ENCODE measurements around the gene TUBA1A.
"Not testable (repeated sequence)": the region's sequence is repeated elsewhere in the genome, so short reads cannot be mapped to it uniquely, and the experiment has no call there.

Gene TUBA1A

DNA sequence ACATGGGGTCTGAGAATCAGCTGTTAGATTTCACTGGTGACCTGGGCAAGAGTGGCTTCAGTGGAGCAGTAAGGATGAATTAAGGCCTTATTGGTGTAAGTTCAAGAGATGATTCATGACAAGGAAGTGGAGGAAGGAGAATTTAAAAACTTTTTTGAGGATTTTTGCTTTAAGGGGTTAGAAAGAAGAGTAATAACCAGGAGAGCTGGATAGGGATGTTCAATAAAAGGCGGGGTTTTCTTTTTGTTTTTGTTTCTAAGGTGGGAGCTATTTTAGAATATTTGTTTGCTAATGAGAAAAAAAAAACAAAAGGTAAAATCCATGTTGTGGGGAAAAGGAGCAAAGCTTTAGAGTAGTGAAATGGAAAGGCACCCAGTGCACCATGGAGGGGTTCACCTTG, 42.5 kb downstream of the TUBA1A start:
- DNase-seq: no peak

DNA sequence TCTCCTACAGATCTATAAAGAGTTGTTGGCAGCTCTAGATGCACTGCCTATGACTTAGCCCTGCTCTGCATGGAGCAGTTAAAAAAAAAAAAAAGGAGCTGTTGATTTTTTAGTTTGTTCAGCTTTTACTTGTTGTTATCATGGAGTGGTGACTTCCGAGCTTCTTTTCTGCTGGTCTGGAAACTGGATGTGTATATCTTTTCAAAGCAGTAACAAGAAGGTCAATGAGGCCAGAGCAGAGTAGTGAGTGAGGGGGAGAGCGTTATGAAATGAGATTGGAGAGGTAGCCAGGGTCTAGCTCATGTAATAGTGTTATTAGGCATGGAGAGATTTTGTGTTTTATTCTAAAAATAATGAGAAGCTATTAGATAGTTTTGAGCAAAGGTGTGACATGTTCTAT, 44.5 kb downstream of the TUBA1A start:
- DNase-seq: no peak

DNA sequence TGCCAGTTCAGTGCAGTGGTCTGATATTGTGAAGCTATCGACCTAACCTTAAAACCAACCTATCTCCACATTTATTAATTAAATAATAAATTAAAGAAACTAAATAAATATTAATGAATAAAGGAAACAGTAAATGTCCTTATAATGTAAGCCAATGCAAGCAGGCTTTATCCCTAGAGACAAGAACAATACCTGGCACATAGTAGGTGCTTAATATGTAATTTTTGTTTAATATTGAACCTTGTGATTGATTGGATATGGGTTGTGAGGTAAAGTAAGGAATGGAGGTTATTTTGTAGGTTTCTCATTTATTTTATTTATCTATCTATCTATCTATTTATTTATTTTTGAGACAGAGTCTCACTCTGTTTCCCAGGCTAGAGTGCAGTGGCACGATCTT, 49.9 kb downstream of the TUBA1A start:
- no peak for DNase-seq

DNA sequence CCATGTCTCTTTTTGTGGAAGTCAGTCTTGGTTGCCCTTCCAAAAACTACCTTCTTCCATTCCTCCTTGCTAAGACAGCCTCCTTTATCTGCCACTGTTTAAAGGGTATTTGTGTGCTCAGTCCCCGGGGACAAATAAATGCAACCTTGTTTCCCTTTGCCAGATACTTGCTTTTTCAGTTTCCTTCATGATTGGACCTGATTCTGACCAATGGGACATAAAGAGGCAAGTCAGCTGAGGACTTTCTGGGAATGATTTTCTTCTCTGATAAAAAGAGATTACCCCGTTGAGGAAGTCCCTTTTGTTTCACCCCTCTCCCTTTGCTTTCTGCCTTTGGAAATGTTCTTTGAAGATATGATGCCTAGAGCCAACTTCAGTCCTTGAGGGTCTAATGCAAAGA, 50.3 kb downstream of the TUBA1A start:
- DNase-seq: peak; percentile 59

DNA sequence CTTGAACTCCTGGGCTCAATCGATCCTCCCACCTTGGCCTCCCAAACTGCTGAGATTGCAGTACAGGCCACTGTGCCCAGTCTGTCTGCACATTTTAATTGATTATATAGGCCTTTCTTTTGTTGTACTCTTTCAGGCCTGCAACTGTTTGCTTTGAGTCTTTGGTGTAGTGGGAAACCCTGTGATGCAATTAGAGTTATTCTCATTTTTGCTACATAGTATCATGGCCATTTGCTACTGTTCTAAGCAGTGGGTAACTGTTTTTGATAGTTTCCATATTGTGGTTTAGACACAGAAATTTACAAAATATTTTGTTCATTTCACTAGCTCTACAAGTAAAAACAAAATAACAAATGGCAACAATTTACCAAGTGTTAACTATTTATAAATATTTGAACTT, 51.4 kb downstream of the TUBA1A start:
- no peak for DNase-seq

DNA sequence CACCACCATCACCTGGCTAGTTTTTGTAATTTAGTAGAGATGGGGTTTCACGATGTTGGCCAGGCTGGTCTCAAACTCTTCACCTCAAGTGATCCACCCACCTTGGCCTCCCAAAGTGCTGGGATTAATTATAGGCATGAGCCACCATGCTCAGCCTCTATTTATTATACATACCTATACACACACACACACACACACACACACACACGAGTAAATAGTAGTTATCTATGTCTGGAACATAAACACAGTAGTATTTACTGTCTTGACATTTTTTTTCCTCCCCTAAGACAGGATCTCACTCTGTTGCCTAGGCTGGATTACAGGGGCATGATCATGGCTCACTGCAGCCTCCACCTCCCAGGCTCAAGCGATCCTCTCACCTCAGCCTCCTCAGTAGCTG, 51.9 kb downstream of the TUBA1A start:
- DNase-seq: not testable (repeated sequence)

All from hematopoietic multipotent progenitor cell treated with erythropoietin and hydrocortisone succinate and interleukin-3 and kit ligand, for 4 days (in vitro differentiated cells).